CD4-positive, alpha-beta T cell treated with Interleukin-4 for 1 hour (primary cell): Measurements from ENCODE around the gene GULP1.
"Not testable (repeated sequence)": the region's sequence is repeated elsewhere in the genome, so short reads cannot be mapped to it uniquely, and the experiment has no call there.

Experiments
- DNase-seq, 2 donors: peaks; one replicate each; pipeline ENCODE4 v3.0.0-alpha.2; 2020 to 2022

The GULP1 gene

DNA sequence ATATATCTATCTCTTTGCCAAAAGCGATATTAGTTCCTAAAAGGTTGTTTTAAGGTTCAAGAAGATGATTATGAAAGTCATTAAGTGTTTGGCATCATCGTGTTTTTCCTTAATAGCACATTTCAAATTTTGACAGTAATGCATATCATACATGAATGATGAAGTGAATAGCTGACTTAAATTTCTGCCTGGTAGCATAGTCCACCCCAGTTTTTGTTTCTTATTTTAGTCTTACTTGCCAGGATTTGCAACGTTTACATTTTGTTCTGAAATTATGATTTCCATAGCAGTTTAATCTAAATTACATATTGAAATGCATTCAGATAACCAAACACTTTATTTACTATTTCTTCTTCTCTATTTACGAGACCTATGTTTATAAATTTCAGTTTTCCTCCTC, 201.1 kb downstream of the GULP1 start:
- DNase-seq, result no peak

DNA sequence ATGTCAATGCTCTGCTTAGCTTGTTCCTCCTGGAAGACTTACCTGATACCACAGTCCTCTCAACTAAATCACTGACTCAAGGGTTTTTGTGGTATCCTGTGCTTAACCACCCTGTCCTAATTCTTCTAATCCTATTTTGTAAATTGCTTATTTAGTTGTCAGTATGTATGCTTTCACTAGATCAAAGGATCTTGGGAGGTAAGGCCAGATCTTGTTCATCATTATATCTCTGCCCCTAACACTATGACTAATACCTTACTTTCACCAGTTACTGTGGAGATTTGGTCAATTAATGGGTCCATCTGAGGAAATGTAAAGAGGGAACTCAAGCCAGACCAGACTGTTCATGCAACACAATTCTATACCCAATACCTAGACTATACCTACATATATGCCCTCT, 203.2 kb downstream of the GULP1 start:
- DNase-seq, result no peak

DNA sequence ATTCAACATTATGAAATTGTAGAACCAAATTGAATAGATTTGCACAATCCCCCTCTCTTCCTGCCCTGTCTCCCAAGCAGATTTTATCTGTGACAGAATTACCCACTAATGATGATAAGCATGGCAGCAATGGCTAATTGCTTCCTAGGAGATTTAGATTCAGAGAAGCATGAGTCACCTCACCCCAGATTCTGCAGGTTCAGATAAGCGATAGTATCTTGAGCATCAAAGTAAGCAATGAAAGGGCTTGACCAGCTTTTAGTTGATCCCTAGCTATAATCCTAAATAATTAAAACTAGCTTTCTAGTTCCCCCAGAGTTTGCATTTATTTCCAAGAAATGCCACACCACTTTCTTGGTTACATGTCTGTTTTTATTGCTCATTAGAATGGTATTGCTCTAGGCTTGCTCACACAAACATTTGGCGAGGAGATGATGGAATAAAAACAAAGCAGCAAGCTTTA, 204.3 kb downstream of the GULP1 start:
- no peak for DNase-seq

GRCh38 chr2:188497726-188498125, 206.1 kb downstream of the GULP1 start:
- DNase-seq, result no peak

- no peak for DNase-seq
Measured at GRCh38 chr2:188503975-188504374, 212.3 kb downstream of the GULP1 start.

- DNase-seq, result no peak
Measured at GRCh38 chr2:188506843-188507242, 215.2 kb downstream of the GULP1 start.

DNA sequence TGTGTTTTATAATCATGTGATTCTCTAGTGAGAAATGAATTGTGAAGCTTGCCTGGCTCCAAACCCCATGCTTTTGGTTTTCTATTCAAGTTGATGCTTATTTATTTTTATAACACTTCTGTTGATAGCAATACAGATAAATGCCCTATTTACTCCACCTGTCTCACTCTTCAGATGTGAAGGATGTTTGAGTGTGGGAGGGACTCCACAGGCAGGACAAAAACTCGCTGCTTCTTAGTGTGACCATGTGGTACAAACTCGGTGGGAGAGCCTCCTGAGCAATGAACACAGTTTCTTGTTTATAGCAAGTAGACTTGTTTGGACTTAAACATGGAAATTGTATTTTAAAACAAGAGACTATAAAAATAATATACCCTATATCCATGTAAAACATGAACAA, 219.7 kb downstream of the GULP1 start:
- DNase-seq, result no peak

GRCh38 chr2:188512456-188512855, 220.8 kb downstream of the GULP1 start:
- peak in 1 of 2 donors; percentile 10 for DNase-seq

DNA sequence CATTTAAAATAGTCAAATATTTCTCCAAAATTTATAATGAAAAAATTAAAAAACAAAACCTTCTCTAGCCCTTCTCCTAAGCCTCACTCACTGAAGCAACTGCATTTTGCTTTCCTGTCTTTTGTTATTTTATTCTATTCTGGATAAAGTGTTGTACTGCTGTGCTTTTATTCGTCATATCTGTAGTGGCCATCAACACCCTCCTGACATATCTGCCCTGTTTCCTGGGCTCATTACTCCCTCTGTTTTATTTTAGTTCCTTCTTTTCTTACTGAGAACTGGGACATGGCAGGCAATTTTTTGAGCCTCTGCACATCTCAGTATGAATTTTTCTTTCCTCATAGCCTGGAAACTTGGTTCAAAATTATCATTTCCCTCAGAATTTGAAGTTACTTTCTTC, 224.2 kb downstream of the GULP1 start:
- DNase-seq, result no peak

- no peak for DNase-seq
Measured at GRCh38 chr2:188517549-188518215, 226.0 kb downstream of the GULP1 start.

- no peak for DNase-seq
Measured at GRCh38 chr2:188518381-188518780, 226.7 kb downstream of the GULP1 start.

DNA sequence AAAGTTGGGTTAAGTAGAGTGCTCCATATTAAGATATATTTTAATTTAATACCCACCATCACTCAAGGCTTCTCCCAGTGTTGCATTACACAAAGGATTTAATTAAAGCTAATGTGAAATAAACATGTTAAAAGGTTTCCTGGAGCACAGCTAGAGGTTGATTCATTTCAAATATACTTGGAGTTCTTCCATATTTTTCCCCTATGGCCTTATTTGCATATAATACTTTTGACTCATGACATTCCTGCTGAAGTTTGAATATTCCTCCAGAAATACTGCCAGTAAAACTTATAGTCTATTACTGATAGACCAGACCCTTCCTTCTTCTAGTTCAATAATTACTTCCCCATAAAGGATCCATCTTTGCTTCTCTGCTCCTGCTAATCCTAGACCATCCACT, 227.5 kb downstream of the GULP1 start:
- no peak for DNase-seq

GRCh38 chr2:188522517-188522916, 230.8 kb downstream of the GULP1 start:
- no peak for DNase-seq

GRCh38 chr2:188523919-188524318, 232.2 kb downstream of the GULP1 start:
- DNase-seq, result no peak

- DNase-seq, result peak in 1 of 2 donors; percentile 24
Measured at GRCh38 chr2:188524519-188525113, 232.9 kb downstream of the GULP1 start.

GRCh38 chr2:188526701-188527100, 235.0 kb downstream of the GULP1 start:
- DNase-seq, result no peak

DNA sequence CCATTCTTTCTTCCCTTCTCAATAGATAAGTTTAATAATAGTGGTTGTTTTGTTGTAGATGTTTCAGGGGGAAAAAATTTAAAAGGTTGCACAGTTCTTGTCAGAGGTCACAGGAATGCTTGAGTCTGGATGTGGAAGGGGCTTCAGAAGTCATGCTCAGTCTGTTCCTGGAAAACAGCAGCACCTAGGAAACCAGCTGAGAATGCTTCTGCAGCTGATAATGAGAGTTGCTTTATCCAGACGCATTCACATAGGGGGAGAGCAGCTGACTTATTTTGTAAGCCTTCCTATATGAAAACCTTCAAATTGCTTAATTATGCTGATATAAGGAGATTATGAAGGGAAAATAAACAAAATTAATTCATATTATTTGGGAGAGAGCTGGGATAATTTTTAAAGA, 235.5 kb downstream of the GULP1 start:
- no peak for DNase-seq

DNA sequence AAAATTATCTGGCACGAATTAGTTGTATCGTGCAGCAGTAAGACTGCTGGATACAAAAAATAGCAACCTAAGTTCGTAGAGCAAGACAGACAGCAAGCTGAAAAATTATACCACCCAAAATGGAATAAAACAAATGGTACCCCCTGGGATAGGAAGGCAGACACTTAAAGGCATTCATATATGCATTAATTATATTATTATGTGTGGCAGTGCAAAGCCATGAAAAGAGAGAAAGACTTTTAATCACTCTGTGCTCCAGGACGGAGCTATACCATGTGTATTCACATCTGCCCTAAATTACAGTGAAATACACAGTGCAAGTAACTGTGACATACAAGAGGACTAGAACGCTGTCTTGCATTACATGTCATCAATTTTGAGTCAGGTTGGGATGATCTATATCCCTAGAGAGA, 235.9 kb downstream of the GULP1 start:
- no peak for DNase-seq

DNA sequence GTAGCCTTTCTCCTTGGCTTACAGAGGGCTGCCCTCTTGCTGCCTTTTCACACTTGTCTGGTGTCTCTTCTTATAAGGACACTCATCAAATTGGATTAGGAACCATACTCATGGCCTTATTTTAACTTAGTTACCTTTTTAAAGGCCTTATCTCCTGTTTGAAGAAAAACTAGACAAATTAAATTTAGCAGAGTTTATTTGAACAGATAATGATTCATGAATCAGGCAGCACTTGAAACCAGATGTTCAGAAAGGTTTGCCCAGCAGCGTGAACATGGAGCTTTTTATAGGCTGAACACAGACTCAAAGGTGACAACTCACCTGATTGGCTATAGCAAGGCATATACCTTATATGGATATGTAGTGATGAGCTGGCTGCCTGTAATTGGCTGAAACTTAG, 238.0 kb downstream of the GULP1 start:
- DNase-seq, result no peak

DNA sequence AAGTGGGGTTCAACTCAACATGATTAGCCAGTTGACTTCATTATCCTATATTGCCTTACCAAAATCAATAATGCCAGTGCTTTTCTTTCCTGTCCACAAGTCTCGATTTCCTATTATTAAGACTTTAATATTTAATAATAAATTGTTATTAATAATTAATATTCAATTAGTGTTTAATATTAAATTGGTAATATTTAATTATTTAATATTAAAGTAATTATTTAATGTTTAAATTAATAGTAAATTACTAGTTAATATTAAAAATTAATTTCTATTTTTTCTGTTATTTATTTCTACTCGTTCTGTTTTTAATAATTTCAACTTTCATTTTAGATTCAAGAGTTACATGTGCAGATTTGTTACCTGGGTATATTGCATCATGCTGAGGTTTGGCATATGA, 243.2 kb downstream of the GULP1 start:
- DNase-seq, result no peak

DNA sequence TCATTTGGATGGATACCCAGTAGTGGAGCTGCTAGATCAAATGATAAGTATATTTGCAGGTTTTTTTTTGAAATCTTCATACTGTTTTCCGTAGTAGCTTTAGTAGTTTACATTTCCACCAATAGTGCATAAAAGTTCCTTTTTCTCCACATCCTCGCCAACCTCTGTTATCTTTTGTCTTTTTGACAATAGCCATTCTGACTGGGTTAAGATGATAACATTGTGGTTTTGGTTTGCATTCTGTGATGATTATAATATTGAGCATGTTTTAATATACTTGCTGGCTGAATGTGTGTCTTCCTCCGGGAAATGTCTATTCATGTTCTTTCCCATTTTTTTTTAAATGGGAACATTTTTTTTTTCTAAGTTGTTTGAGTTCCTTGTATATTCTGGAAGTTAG, 260.0 kb downstream of the GULP1 start:
- no peak for DNase-seq

DNA sequence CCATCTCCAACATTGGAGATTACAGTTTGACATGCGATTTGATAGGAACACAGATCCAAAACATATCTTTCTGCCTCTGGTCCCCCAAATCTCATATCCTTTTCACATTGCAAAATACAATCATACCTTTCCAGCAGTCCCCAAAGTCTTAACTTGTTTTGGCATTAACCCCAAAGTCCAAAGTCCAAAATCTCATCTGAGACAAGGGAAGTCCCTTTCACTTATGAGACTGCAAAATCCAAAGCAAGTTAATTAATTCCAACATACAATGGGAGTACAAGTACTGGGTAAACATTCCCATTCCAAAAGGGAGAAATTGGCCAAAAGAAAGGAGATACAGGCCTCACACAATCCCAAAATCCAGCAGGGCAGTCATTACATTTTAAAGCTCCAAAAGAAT, 265.4 kb downstream of the GULP1 start:
- DNase-seq, result no peak

DNA sequence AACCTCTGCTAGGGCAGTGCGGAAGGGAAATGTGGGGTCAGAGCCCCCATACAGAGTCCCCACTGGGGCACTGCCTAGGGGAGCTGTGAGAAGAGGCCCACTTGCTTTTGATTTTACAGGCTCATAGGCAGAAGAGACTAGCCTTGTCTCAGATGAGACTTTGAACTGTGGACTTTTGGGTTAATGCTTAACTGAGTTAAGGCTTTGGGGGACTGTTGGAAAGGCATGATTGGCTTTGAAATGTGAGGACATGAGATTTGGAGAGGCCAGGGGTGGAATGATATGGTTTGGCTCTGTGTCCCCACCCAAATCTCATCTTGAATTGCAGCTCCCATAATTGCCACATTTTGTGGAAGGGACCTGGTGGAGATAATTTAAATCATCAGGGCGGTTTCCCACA, 267.8 kb downstream of the GULP1 start:
- not testable (repeated sequence) for DNase-seq

- no peak for DNase-seq
Measured at GRCh38 chr2:188561473-188561979, 269.9 kb downstream of the GULP1 start.
